CD4-positive, alpha-beta T cell treated with Interferon gamma for 1 hour (primary cell): ENCODE measurements around the gene ZBTB40.

Experiments
- DNase-seq: peaks from one replicate; pipeline ENCODE4 v3.0.0-alpha.2; 2020

Gene ZBTB40

DNA sequence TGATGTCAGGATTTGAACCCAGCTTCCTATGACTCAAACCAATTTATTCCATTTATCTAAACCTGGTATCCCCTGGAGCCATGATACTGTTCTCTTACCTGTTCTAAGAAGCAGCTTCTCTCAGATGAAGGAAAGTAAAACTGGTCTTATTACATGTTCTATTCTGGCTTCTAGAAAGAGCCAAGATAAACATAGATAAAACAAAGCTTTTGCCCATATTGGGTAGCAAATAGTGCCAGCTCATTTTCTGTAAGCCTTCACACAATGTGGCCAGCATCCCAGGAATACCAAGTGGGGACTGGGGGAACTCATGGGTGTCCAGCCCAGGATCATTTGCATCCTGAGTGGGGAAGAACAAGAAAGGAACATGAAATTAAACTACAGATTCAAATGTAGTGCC lies 58.2 kb downstream of the ZBTB40 start:
- DNase-seq, result no peak

DNA sequence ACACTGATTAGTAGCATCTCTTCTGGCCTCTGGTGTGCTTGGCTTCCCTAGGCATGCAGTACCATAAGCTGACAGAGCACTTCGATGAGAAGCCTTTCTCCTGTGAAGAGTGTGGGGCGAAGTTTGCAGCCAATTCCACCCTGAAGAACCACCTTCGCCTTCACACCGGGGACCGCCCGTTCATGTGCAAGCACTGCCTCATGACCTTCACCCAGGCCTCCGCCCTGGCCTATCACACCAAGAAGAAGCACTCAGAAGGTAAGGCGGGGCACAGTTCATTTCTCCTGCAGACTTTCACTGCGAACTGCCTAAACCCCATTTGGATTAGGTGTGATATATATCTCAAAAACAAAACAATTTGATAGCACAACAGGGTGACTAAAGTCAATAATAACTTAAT lies 61.2 kb downstream of the ZBTB40 start:
- no peak for DNase-seq

DNA sequence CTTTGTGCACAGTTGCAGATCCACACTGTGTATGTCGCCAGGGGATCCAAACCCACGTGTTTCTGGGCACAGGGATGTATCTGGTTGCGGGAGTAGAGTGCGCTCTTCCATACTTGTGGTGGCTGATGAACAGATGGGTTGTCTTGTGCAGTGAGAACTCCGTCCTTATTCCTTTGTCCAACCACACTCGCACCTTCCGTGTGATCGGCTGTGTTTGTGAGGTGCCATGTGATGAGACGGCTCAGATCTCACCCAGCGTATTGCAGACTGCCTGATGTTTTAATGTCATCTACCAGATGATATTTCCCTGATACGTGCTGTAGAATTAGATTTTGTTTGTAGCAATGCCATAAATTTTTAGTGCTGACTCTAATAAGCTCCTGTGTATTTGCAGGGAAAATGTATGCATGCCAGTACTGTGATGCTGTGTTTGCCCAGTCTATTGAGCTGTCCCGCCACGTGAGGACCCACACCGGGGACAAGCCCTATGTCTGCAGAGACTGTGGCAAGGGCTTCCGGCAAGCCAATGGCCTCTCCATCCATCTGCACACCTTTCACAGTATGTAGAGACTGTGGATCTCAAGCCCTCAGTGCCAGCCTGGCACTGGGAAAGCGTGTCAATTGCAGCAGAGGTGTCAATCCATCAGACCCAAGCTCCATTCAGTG lies 65.4 kb downstream of the ZBTB40 start:
- DNase-seq, result no peak

DNA sequence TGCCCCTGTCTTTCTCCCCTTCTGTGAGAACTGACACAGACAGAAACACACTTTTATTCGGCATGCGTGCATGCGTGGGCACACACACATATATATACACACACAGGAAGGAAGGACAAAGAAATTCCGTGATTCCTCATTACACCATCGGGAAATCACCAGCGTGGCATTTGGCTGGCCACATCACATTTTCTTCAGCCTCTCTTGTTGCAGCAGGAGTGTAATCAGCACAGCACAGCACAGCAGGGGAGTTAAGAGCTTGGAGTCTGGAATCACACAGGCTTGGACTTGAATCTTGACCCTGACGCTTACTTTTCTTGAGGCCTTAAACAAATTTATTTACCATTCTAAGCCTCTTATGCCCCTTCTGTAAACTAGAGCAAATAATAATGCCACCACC lies 66.3 kb downstream of the ZBTB40 start:
- DNase-seq, result no peak

DNA sequence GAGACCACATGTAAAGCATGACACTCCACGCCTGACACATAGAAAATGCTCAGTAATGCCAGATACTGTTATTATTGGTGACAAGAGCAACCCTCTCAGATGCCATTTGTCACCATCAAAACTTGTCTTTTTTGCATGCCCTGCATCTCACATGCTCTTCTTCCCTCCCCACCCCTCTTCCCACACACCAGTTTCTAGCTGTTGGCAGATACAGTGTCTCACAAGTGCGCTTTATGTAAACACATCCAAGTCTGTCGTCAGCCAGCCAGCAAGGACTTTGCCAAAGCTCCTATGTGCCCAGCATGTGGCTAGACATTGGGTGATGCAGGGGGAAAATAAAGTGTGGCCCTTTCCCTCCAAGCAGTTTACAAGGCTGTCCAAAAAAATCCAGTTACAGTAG lies 66.7 kb downstream of the ZBTB40 start:
- no peak for DNase-seq

DNA sequence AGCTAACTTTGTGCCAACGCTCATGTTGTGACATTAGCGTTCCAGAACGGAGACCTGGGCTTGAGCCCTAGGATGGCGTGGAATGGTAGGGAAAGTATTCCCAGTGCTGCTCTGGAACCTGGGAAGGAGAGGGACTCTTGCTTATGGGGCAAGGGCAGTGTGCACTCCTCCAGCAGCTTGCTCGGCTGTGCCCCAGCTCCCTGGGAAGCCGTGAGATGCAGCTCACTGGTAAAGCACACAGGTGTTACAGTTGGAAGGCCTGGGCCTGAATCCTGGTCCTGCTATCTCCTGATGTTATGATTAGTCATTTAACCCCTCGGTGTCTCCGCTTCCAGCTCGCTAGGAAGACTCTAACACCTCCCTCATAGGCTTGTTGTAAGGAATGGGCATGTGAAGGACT lies 69.2 kb downstream of the ZBTB40 start:
- DNase-seq, result no peak

DNA sequence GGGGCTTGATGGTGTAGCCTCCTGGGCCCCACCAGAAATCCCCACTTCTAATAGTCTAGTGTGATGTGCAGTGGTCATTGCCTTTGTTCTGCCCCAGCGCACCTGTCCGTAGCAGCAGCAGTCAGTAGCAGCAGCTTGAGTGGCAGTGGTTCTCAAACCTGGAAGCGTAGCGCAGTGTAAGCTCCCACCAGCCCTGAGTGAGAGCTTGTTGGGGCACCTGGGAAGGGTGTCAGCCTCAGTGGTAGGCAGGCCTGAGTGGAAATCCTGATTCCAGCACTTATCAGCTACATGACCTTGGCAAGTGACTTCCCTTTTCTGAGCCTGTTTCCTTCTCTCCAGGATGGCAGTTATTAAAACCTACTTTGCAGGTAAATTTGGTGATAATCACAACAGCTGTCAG lies 70.0 kb downstream of the ZBTB40 start:
- DNase-seq, result no peak

DNA sequence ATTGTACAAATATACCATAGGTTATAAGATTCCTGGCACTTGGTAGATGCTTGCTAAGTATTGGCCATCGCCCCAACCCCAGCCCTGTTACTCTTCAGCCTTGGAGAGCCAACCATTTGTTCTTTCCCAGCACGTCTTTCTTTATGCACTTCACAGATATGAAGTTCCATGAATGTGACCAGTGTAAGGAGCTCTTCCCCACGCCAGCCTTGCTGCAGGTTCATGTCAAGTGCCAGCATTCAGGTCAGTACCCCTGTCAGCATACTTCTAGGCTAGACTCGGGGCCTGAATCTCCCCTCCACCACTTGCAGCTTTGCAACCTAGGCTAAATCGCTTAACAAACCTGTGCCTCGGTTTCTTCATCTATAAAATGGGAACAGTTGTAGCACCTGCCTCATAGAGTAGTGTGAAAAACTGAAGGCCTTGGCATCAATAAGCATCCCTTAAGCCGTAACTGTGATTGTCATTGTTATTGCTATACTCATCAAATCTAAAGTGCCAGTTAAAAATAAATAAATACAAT lies 70.6 kb downstream of the ZBTB40 start:
- no peak for DNase-seq

DNA sequence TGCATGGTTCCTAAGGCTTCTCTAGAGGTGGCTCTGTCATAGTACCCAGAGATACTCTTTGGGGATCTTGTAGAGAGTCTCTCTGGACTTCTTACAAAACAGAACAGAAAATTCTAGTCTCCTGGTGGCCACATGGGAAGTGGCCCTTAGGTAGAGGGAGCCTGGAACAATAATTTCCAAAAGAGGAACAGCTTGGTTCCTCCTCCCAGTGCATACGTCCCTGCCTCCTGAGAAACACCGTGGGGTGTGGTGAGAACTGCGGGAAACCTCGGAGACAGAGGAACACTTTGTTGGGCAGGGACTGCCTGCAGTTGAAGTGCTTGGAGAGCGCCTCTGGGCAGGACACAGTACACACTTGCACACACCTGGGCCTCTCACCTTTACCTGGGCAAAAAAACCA lies 72.8 kb downstream of the ZBTB40 start:
- DNase-seq, result no peak

DNA sequence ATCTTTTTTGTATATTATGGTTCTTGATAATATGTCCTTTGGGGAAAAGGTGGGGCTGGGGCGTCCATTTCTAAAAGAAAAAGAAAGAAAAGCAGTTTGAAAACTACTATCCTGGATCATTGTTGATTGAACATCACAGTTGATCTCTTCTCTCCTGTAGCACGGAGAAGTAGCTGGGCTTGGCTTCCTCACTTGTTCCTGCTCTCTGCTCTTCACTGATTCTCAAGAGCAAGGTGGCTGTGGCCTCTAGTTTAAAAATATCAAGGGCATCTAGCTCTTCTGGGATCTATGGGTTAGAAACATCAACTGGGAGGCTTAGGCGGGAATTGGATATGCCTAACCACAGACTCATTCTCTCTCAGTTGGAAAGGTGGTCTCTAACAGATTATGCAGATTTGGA lies 73.6 kb downstream of the ZBTB40 start:
- no peak for DNase-seq

DNA sequence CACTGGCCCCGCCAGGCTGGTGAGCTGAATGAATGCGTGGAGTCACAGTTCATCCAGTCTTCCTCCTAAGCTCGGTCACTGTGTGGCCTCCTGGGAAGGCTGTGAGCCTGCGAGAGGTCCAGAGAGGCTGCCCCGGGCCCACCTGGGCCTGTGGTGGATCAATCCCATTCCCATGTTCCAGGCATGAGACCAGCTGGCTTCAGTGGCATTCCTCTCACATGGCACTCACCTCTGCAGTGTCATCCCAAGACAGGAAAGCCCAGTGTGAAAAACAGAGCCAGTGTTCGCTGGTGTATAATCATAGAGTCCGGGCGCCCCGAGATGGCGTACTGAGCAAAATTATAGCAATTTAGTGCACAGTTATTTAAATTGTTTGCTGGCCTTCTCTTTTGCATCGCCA lies 74.0 kb downstream of the ZBTB40 start:
- no peak for DNase-seq

DNA sequence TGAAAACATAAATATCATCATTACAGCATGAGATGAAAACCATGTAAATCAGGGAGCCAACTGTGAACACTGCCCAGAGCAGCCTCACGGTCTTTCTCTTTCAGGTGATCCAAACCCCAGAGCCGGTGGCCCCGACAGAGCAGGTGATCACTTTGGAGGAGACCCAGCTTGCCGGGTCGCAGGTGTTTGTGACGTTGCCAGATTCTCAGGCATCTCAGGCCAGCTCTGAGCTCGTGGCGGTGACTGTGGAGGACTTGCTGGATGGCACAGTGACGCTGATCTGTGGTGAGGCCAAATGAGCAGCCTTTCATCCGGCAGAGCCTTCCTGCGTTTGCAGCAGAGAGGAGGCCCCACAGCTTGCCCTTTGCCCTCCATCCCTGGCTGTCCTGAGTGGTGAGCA lies 74.4 kb downstream of the ZBTB40 start:
- no peak for DNase-seq

DNA sequence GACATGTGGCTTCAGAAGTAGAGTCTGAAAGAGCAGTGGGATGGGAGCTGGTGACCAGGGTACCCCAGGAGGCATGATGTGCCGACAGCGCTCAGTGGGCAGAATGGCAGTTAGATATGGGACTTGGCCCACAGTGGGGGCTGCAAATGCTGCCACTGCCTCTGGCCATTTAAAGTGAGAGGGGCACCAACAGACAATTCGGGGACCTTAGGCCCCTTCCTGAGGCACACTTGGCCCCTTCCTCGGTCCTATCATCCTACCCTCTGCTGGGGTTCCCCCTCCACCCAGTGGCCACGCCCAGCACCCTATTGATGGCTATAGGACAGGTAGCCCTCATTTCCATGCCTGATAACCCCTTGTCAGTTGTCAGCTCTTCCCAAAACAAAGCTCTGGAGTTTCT lies 75.0 kb downstream of the ZBTB40 start:
- DNase-seq, result no peak

DNA sequence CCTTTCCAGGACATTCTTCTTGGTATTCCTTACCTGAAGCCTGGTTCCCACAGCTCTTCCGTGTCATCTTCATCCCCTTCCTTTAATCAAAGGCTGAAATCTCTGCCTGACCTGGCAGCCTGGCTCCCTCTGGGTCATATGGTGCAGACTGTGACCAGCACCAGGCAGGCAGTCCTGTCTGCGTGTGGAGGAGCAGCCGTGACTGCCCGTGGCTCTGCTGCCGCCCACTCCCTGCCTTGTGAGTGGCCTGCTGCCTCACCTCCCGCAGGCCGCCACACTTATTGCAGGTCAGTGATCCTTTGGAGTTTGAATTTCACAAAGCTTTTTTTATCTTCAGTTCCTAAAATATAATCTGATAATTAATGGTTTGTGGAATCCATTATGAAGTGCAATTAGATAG lies 75.5 kb downstream of the ZBTB40 start:
- DNase-seq, result no peak

DNA sequence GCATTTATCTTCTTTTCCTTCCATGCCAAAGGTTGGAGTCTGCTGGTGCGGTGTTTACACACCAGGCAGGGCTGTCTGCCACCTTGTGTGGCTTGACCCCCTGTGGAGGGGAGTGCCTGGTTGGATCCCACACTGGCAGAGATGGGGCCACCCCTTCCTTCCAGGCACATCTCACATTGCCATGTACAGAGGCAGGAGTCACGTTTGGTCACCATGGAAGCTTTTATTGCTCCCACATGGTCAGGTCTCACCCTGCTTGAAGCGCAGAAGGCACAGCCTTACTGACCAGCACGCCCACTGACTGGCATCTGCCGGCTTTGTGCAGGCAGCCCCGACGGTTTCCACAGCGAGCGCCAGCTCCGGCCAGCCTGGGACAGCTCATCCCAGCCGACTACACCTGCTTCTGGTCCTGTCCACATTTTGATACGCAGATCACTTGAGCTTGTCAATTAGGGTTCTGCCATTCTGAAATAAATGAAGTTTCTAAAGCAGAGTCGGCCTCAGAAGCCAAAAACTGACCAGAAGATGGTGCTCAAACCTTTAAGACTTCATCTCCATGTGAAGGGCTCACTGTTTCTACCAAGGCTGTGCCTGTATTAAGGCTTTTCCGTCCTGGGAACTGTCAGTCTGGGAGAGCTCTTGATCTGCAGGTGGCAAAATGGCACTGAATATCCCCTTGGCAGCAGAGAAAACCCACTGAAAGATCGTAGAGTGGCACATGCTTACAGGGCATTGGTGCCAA lies 76.1 kb downstream of the ZBTB40 start:
- DNase-seq, result no peak

DNA sequence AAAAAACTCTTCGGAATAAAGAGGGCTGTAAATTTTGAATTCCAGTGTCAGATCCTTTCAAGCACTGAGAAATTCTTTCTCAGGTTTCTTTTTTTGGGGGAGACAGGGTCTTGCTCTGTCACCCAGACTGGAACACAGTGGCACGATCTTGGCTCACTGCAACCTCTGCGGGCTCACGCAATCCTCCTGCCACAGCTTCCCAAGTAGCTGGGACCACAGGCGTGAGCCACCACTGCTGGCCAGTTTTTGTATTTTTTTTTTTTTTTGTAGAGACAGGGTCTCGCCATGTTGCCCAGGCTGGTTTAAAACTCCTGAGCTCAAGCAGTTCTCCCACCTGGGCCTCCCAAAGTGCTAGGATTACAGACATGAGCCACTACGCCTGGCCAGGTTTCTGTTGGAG lies 76.8 kb downstream of the ZBTB40 start:
- DNase-seq, result no peak

DNA sequence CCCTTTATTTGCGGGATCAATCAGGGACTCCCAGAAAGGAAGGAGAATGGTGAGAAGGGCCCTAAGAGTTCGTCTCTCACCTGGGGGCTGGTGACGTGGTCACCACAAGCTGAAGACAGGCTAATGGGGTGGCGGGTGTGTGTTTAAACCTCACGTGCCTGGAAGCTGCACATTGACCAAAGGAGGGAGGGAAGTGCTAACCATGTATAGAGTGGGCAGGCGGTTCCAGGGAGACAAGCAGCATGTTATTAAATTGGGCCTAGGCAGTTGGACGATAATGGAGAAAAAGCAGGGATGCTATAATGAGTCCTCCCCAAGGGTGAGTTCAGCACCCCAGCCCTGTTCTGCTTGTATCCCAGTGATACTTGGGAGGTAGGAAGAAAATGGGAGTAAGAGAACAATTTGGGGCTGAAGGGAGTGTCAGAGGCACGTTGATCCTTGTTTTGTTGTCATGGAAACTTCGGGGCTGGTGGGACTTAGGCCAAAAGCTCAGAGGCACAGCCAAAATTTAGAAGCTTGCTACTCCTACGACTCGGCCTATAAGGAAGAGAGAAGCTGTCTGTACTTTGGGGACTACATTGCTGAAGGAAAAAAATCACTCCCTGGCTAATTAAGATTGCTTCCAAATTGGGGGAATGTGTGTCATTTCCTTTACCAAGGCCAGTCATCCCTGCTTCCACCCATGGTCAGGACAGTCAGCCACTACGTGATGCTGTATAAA lies 78.4 kb downstream of the ZBTB40 start:
- no peak for DNase-seq

DNA sequence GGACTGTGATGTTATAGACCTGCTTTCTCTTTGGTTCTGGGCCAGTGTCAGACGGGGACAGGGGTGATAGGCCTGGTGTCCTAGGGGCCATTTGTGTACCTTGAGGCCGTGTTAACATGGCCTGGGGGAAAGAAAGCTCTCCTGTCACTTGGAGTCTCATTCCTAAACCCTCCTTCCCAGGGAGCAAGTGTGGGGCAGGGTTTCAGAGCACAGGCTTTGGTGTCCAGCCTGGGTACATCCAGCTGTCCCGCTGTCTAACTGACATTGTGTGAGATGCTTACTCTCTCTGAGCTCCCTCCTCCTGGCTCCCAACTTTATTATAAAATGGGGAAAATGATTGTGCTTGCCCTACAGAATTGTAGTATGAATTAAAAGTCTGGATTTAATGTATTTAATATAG lies 79.1 kb downstream of the ZBTB40 start:
- no peak for DNase-seq

DNA sequence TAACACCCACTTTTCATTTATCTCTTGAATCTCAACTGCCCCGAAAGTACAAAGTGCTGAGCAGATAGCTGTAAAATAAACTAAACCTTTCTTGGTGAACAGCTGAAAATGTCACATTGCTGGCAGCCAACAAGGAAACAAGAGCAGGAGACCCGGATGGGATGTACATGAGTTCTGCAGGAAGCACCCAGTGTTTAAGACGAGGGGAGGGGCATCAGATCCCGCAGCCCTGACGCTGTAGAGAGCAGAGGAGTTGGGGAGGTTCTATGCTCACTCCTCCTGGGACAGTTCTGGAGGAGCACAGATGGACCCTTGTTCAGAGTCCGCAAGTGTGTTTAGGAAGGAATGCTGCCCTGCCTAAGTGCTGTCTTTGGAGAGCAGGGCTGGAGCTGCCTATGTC lies 79.6 kb downstream of the ZBTB40 start:
- no peak for DNase-seq

DNA sequence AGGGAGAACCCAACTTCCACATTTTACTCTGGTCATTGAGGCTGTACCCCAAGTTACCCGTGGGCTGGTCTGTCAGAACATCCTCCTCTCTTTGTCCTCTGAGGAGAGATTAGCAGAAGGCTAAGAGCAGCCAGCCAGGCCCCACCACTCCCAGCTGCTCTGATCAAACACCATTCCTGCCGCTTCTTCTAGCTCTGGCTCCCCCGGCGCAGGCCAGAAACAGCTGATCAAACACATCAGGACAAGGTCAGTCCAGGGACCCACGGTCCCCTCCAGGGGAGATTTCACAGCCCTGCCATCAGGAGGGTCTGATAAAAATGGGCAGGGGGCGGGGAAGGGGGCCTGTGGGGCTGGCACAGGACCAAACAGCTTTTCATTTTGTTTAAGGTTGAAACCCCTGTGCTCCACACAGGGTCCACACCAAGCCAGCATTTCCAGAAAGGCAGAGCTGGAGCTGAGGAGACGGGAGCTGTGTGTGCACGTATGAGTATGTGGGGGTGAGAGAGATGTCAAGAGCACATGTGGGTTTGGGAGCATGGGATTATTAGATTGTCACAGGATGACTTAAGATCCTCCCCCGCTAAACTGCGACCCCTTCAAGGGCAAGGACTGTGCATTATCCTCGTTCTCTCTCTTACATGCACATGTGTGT lies 81.7 kb downstream of the ZBTB40 start:
- DNase-seq, result no peak

DNA sequence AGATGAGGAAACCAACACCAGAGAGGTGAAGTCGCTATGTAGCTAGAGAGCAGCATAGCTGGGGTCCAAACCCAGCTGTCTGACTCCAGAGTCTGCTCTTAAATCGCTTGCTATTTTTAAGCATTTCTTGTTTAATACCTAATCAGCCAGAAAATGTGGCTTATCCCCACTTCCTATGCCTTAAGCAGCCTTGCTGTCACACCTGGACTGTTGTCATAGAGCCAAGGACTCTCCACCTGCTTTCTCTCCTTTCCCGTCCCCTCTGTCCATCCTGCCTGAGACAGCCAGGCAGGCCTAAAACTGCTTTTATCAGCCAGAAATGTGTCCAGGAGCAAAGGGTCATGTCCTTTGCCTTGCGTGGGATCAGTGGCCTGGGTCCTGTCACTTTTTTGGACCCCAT lies 83.3 kb downstream of the ZBTB40 start:
- DNase-seq, result no peak

DNA sequence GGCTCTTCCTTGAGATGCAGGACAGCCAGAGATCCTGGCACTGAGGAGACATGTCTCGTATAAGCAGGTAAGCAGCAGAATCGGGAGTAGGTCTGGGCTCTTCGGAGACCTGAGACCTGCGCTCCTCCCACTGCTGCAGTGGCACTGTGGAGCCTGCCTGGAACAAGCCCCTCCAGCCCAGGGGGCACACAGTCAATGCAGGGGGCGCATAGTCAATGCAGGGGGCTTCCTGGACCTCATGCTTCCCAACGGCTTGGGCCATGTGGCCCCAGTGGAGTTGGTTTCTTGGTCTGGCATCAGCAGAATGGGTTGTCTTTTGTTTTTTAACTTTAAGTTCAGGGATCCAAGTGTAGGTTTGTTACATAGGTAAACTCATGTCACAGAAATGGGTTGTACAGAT lies 83.7 kb downstream of the ZBTB40 start:
- DNase-seq, result no peak

DNA sequence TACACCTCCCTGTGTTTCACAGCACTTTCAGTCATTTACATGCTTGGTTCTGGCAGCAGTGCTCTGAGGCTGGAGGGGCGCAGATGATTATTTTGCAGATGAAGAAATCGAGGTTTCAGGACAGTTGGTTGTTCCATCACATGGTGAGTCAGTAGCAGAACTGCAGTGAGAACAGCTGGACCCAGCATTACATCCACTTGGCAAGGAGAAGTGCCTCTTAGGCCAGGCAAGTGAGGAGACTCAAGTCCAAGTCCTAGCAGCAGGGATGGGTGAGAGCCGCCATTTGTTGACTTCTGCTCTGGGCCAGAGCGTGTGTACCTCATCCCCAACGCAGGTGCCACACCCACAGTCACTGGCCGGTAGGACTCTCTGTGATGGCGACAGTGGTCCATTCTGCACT lies 84.9 kb downstream of the ZBTB40 start:
- no peak for DNase-seq
